Skeletal muscle satellite cell (primary cell): Measurements from ENCODE around the gene HSPBAP1.
"Not testable (repeated sequence)": the region's sequence is repeated elsewhere in the genome, so short reads cannot be mapped to it uniquely, and the experiment has no call there.

Experiments
- H3K27me3 ChIP-seq: 2 replicates; pipeline ENCODE4 v1.7.0; 2013; ENCODE audit warnings: low read length; ENCODE audit not compliant: control insufficient read depth, insufficient read depth
- H3K36me3 ChIP-seq: 2 replicates; pipeline ENCODE4 v1.7.0; 2013; ENCODE audit warnings: mild to moderate bottlenecking, control low read depth, low read length; ENCODE audit not compliant: insufficient read depth
- H3K4me1 ChIP-seq: 2 replicates; pipeline ENCODE4 v1.7.0; 2013; ENCODE audit warnings: low read length; ENCODE audit not compliant: control insufficient read depth, insufficient read depth
- H3K4me2 ChIP-seq: 2 replicates; pipeline ENCODE4 v1.7.0; 2013; ENCODE audit warnings: mild to moderate bottlenecking, low read length
- H3K4me3 ChIP-seq: 2 replicates; pipeline ENCODE4 v1.7.0; 2013; ENCODE audit warnings: low read length
- H3K9ac ChIP-seq: 2 replicates; pipeline ENCODE4 v1.7.0; 2013; ENCODE audit warnings: mild to moderate bottlenecking, low read depth, low read length, moderate library complexity
- H3K9me3 ChIP-seq: replicated peaks from 2 replicates; pipeline ENCODE4 v1.7.0; 2013; ENCODE audit warnings: mild to moderate bottlenecking, control low read depth, low read length

The HSPBAP1 gene

GRCh38 chr3:122760453-122761271 is 33.0 kb downstream of the HSPBAP1 start:
- H3K36me3 ChIP-seq, result peaks cover 5% of the 10 kb centered on the region
- H3K4me3 ChIP-seq, result no peak overlapping the region
- H3K4me1 ChIP-seq, result no peaks in the 10 kb centered on the region
- no peak overlapping the region for H3K9ac ChIP-seq
- H3K27me3 ChIP-seq, result no peaks in the 10 kb centered on the region
- no peak overlapping the region for H3K4me2 ChIP-seq
- H3K9me3 ChIP-seq, result no peaks in the 10 kb centered on the region

DNA sequence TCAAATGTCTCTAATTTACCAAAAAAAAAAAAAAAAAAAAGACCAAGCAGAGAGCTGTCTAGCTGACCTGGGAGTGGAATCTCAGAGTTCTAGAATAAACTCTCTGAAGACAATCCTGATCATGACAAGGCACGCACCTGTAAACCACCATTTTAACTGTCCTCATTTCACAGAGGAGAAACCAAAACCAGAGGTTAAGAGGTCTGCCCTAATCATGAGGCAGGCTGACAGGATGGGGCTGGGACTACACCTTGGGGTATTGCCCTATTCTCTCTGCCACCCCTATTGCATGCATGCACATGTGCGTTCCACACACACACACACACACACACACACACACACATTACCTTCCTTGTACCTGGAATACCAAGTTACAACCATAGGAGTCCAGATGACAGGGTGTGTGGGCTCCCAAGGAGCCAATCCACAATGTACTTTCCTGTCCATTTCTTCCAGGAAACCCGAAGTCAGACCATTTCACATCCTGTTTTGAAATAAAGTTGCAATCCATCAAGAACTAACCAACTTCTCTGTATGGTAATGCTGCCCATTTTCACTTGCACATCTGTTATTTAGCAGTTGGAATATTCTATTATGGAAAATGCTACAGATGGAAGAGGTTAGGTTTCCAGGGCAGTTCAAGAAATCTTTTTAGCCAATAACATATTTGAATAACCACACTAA is 34.6 kb downstream of the HSPBAP1 start:
- Histone ChIP-seq H3K27me3 (no peaks in the 10 kb centered on the region), H3K9ac (no peak overlapping the region)

DNA sequence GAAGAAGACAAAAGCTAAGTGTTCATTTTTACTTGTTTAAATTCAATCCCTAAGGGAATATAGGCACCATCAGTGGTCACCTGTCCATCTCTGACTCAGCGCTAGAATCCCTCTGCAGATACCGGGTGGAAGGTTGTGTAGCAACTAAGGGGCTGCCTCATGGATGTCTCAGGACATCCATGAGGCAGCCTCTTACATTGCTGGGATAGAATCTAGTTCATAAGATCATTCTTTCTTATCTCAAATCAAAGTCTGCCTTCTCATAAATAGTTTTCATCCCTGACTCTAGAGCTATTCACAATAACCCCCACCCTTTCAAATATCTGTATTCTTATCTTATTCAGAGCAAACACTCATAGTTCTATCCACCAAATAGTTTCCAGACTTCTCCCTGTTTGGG is 38.1 kb downstream of the HSPBAP1 start:
- Histone ChIP-seq H3K27me3 (no peaks in the 10 kb centered on the region), H3K9ac (no peak overlapping the region), H3K9me3 (no peaks in the 10 kb centered on the region), H3K36me3 (peaks cover 10% of the 10 kb centered on the region), H3K4me1 (no peaks in the 10 kb centered on the region), H3K4me3 (no peak overlapping the region), H3K4me2 (no peak overlapping the region)

More for the DNA sequence above, 34.6 kb downstream of the HSPBAP1 start:
- H3K4me3 ChIP-seq, result no peak overlapping the region
- H3K9me3 ChIP-seq, result no peaks in the 10 kb centered on the region
- H3K36me3 ChIP-seq, result peaks cover 8% of the 10 kb centered on the region
- no peaks in the 10 kb centered on the region for H3K4me1 ChIP-seq
- no peak overlapping the region for H3K4me2 ChIP-seq

DNA sequence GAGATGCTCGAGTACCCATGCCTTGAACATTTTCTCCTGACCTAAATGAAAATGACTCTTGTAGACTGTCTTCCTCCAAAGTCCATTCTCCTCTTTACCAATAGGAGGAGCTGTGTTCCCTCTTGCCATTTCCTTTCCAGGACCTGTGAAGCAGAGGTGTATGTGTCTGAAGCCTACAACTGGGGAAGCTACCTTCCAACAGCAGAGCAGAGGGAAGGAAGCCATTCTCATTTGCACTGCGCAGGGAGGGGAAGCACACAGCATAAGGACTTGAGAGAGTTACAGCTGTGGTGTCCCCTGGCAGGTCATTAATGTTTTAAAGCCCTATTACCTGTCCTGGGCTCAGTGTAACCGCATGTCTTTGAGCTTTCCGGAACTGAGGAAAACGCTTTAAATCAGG is 38.7 kb downstream of the HSPBAP1 start:
- Histone ChIP-seq H3K9me3 (no peaks in the 10 kb centered on the region), H3K4me3 (no peak overlapping the region), H3K4me2 (no peak overlapping the region), H3K27me3 (no peaks in the 10 kb centered on the region), H3K36me3 (peaks cover 10% of the 10 kb centered on the region), H3K9ac (no peak overlapping the region), H3K4me1 (no peaks in the 10 kb centered on the region)

GRCh38 chr3:122748347-122748746 is 45.3 kb downstream of the HSPBAP1 start:
- no peaks in the 10 kb centered on the region for H3K27me3 ChIP-seq

GRCh38 chr3:122747295-122747694 is 46.3 kb downstream of the HSPBAP1 start:
- not testable (repeated sequence) for H3K4me2 ChIP-seq, H3K27me3 ChIP-seq, H3K9ac ChIP-seq, H3K9me3 ChIP-seq, H3K4me1 ChIP-seq, H3K36me3 ChIP-seq, H3K4me3 ChIP-seq

More at GRCh38 chr3:122748347-122748746, 45.3 kb downstream of the HSPBAP1 start:
- Histone ChIP-seq H3K36me3 (no peaks in the 10 kb centered on the region), H3K9ac (no peak overlapping the region), H3K9me3 (no peaks in the 10 kb centered on the region), H3K4me3 (no peak overlapping the region), H3K4me2 (no peak overlapping the region), H3K4me1 (no peaks in the 10 kb centered on the region)

- Histone ChIP-seq H3K9ac (no peak overlapping the region), H3K9me3 (no peaks in the 10 kb centered on the region), H3K4me1 (no peaks in the 10 kb centered on the region), H3K4me2 (no peak overlapping the region), H3K36me3 (peaks cover 2% of the 10 kb centered on the region), H3K27me3 (no peaks in the 10 kb centered on the region), H3K4me3 (no peak overlapping the region)
These were observed 48.1 kb downstream of the HSPBAP1 start for GRCh38 chr3:122745369-122746021.

DNA sequence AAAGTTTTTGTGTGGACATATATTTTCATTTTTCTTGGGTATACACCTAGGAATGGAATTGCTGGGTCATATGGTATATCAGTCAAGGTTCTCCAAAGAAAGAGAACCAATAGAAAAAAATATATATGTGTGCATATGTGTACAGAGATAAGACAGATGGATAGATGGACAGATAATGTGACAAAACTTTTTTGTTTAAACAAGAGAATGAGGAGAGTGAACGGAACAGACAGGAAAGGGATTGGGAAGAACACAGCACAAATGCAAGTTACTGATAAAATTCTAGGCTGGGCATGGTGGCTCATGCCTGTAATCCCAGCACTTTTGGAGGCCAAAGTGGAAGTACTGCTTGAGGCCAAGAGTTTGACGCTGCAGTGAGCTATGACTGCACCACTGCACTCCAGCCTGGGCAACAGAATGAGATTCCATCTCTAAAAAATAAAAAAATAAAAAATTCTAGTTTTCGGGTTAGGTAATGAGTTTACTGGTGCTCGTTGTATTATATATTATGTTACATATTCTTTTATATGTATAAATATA is 50.0 kb downstream of the HSPBAP1 start:
- Histone ChIP-seq H3K36me3 (peaks cover 4% of the 10 kb centered on the region), H3K9ac (no peak overlapping the region), H3K9me3 (no peaks in the 10 kb centered on the region), H3K4me3 (no peak overlapping the region), H3K4me1 (no peaks in the 10 kb centered on the region), H3K4me2 (no peak overlapping the region), H3K27me3 (no peaks in the 10 kb centered on the region)

DNA sequence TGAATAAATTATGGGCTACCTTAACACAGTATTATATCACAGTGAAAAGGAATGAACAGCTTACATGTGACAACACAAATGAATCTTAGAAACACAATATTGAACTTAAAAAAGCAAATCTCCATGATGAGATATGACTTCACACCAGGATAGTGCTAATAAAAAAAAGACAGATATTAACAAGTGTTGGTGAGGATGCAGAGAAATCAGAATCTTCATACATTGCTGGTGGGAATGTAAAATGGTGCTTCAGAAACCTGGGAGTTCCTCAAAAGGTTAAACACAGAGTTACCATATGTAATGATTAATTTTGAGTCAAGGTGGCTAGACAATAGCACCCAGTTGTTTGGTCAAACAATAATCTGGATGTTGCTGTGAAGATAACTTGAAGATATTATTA is 51.4 kb downstream of the HSPBAP1 start:
- Histone ChIP-seq H3K36me3 (peaks cover 4% of the 10 kb centered on the region), H3K4me3 (no peak overlapping the region), H3K9me3 (no peaks in the 10 kb centered on the region), H3K9ac (no peak overlapping the region), H3K4me2 (no peak overlapping the region), H3K4me1 (no peaks in the 10 kb centered on the region), H3K27me3 (no peaks in the 10 kb centered on the region)

- H3K9ac ChIP-seq, result no peak overlapping the region
- no peak overlapping the region for H3K4me3 ChIP-seq
- peaks cover 4% of the 10 kb centered on the region for H3K36me3 ChIP-seq
- no peaks in the 10 kb centered on the region for H3K27me3 ChIP-seq
- H3K4me1 ChIP-seq, result no peaks in the 10 kb centered on the region
- H3K9me3 ChIP-seq, result no peaks in the 10 kb centered on the region
- H3K4me2 ChIP-seq, result no peak overlapping the region
These were observed 54.5 kb downstream of the HSPBAP1 start for GRCh38 chr3:122739172-122739571.

GRCh38 chr3:122732682-122733525 is 60.7 kb downstream of the HSPBAP1 start:
- not testable (repeated sequence) for H3K4me2 ChIP-seq, H3K4me3 ChIP-seq, H3K9me3 ChIP-seq, H3K4me1 ChIP-seq, H3K27me3 ChIP-seq, H3K9ac ChIP-seq, H3K36me3 ChIP-seq
